ENCODE measurements around the gene SRPK2.
"Not testable (repeated sequence)": the region's sequence is repeated elsewhere in the genome, so short reads cannot be mapped to it uniquely, and the experiment has no call there.

DNA sequence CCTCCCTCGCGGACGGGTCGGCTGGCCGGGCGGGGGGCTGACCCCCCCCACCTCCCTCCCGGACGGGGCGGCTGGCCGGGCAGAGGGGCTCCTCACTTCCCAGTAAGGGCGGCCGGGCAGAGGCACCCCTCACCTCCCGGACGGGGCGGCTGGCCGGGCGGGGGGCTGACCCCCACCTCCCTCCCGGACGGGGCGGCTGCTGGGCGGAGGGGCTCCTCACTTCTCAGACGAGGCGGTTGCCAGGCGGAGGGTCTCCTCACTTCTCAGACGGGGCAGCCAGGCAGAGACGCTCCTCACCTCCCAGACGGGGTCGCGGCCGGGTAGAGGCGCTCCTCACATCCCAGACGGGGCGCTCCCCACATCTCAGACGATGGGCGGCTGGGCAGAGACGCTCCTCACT is 22.1 kb upstream of the SRPK2 start:
- TF ChIP-seq MXD4 (CRISPR knock-in tag; IDR thresholded peaks at IDR 0.05); RNF2 (conservative IDR thresholded peaks at IDR 0.05; ENCODE audit: low read depth); POLR2A (IDR thresholded peaks at IDR 0.05; ENCODE audit: insufficient read depth in 1 of 2, low read depth in 2 of 2, low read length in 2 of 2); EZH2 (conservative IDR thresholded peaks at IDR 0.05; ENCODE audit: low read depth, low read length); NFYB (CRISPR knock-in tag; IDR thresholded peaks at IDR 0.05); JUN (CRISPR knock-in tag; IDR thresholded peaks at IDR 0.05); MXI1 (IDR thresholded peaks at IDR 0.05; ENCODE audit: borderline replicate concordance, low read depth, low read length); RELA (CRISPR knock-in tag; IDR thresholded peaks at IDR 0.05); HCFC1 (IDR thresholded peaks at IDR 0.05; ENCODE audit: low read depth, low read length): not testable (repeated sequence)
- TF ChIP-seq, protein P1, sequence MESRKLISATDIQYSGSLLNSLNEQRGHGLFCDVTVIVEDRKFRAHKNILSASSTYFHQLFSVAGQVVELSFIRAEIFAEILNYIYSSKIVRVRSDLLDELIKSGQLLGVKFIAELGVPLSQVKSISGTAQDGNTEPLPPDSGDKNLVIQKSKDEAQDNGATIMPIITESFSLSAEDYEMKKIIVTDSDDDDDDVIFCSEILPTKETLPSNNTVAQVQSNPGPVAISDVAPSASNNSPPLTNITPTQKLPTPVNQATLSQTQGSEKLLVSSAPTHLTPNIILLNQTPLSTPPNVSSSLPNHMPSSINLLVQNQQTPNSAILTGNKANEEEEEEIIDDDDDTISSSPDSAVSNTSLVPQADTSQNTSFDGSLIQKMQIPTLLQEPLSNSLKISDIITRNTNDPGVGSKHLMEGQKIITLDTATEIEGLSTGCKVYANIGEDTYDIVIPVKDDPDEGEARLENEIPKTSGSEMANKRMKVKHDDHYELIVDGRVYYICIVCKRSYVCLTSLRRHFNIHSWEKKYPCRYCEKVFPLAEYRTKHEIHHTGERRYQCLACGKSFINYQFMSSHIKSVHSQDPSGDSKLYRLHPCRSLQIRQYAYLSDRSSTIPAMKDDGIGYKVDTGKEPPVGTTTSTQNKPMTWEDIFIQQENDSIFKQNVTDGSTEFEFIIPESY (CRISPR knock-in tag; IDR thresholded peaks at IDR 0.05): not testable (repeated sequence)
- TF ChIP-seq, protein P2, sequence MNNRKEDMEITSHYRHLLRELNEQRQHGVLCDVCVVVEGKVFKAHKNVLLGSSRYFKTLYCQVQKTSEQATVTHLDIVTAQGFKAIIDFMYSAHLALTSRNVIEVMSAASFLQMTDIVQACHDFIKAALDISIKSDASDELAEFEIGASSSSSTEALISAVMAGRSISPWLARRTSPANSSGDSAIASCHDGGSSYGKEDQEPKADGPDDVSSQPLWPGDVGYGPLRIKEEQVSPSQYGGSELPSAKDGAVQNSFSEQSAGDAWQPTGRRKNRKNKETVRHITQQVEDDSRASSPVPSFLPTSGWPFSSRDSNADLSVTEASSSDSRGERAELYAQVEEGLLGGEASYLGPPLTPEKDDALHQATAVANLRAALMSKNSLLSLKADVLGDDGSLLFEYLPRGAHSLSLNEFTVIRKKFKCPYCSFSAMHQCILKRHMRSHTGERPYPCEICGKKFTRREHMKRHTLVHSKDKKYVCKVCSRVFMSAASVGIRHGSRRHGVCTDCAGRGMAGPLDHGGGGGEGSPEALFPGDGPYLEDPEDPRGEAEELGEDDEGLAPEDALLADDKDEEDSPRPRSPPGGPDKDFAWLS (CRISPR knock-in tag; IDR thresholded peaks at IDR 0.05; ENCODE audit: borderline replicate concordance): not testable (repeated sequence)
- TF ChIP-seq, protein P3, sequence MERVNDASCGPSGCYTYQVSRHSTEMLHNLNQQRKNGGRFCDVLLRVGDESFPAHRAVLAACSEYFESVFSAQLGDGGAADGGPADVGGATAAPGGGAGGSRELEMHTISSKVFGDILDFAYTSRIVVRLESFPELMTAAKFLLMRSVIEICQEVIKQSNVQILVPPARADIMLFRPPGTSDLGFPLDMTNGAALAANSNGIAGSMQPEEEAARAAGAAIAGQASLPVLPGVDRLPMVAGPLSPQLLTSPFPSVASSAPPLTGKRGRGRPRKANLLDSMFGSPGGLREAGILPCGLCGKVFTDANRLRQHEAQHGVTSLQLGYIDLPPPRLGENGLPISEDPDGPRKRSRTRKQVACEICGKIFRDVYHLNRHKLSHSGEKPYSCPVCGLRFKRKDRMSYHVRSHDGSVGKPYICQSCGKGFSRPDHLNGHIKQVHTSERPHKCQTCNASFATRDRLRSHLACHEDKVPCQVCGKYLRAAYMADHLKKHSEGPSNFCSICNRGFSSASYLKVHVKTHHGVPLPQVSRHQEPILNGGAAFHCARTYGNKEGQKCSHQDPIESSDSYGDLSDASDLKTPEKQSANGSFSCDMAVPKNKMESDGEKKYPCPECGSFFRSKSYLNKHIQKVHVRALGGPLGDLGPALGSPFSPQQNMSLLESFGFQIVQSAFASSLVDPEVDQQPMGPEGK (CRISPR knock-in tag; IDR thresholded peaks at IDR 0.05): not testable (repeated sequence)
- TF ChIP-seq, protein P4, sequence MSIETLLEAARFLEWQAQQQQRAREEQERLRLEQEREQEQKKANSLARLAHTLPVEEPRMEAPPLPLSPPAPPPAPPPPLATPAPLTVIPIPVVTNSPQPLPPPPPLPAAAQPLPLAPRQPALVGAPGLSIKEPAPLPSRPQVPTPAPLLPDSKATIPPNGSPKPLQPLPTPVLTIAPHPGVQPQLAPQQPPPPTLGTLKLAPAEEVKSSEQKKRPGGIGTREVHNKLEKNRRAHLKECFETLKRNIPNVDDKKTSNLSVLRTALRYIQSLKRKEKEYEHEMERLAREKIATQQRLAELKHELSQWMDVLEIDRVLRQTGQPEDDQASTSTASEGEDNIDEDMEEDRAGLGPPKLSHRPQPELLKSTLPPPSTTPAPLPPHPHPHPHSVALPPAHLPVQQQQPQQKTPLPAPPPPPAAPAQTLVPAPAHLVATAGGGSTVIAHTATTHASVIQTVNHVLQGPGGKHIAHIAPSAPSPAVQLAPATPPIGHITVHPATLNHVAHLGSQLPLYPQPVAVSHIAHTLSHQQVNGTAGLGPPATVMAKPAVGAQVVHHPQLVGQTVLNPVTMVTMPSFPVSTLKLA (IDR thresholded peaks at IDR 0.05): not testable (repeated sequence)

Data from HepG2 (cell line).